Erythroblast (primary cell): ENCODE measurements around the gene GABBR2.

Source experiments
- GATA1 ChIP-seq: IDR thresholded peaks from 2 replicates; pipeline ENCODE4 v1.6.1; 2011; ENCODE audit warnings: low read depth, mild to moderate bottlenecking, control low read depth, low read length, moderate library complexity
- POLR2A ChIP-seq: IDR thresholded peaks from 2 replicates; pipeline ENCODE4 v1.6.1; 2011; ENCODE audit warnings: mild to moderate bottlenecking, low read length

DNA sequence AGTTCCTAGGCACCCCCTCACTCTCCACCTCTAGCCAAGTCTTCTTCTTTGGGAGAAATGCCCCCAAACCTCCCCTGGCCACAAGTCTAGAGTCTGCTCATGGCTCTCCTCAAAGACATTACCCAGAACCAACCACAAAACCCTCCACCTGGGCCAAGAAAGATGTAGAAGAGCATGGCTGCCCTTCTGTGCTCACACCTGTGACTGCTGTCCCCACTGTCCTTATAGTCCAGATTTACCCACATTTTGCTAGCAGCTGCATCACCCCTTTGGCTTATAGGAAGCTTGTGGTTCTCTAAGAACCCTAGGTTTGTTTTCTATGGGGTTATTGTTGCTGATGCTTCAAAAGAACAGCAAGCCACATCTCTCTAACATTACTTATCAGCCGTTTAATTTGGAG is 6.1 kb upstream of the GABBR2 start:
- TF ChIP-seq POLR2A: no peak
- TF ChIP-seq GATA1: no peak
